WTC11 (cell line): ENCODE results near the gene MPPE1. TPM values are rescaled to one million over a fixed set of nuclear protein-coding genes. Genes with fewer than 3 reads are reported as not detected.
A peak's percentile ranks its signal among the peaks of the same experiment; 100 is the strongest.

Experiments
- ATAC-seq: fragments of 200-7000 bp; cut with Tn5 transposase; 2 replicates; pipeline ENCODE4 v1.10.0; 2021; ENCODE audit warnings: mild to moderate bottlenecking, moderate library complexity
- CTCF ChIA-PET: fragments of 300-600 bp; sonication (Branson Sonifier 250); formaldehyde crosslinking; loops from one replicate; lab custom pipeline; 2021; ENCODE audit warnings: antibody characterized with exemption; lab: Charles Lee
- POLR2A ChIA-PET: fragments of 350-600 bp; sonication (Branson Sonifier 250); formaldehyde crosslinking; loops from one replicate; lab custom pipeline; 2021; ENCODE audit warnings: antibody characterized with exemption; lab: Charles Lee
- DNase-seq: peaks from one replicate; pipeline ENCODE4 v3.0.0; 2021; ENCODE audit warnings: low spot score
- H3K27ac Mint-ChIP-seq: 2 replicates; pipeline ENCODE4 v1.8.0; 2021; ENCODE audit warnings: mixed read lengths
- H3K27me3 Mint-ChIP-seq: 2 replicates; pipeline ENCODE4 v1.8.0; 2021; ENCODE audit warnings: low read depth, mild to moderate bottlenecking, moderate library complexity, mixed read lengths
- H3K36me3 Mint-ChIP-seq: 2 replicates; pipeline ENCODE4 v1.8.0; 2021; ENCODE audit warnings: mixed read lengths
- H3K4me1 Mint-ChIP-seq: 2 replicates; pipeline ENCODE4 v1.8.0; 2022; ENCODE audit warnings: mixed read lengths
- H3K4me3 Mint-ChIP-seq: 2 replicates; pipeline ENCODE4 v1.8.0; 2021; ENCODE audit warnings: mild to moderate bottlenecking, moderate library complexity, mixed read lengths
- H3K9me3 Mint-ChIP-seq: 2 replicates; pipeline ENCODE4 v1.8.0; 2021; ENCODE audit warnings: mixed read lengths
- E2F4 ChIP-seq: sonication (generic); formaldehyde crosslinking; IDR thresholded peaks from 2 replicates; pipeline ENCODE4 v1.8.1; 2022; ENCODE audit warnings: low read depth, mild to moderate bottlenecking, moderate library complexity, missing genetic modification reagents, borderline replicate concordance
- ERG ChIP-seq: fragments of 250-450 bp; sonication (Bioruptor Pico); IDR thresholded peaks from 2 replicates; pipeline ENCODE4 v1.8.0; 2021; ENCODE audit warnings: mild to moderate bottlenecking
- FOXK1 ChIP-seq: sonication (generic); formaldehyde crosslinking; IDR thresholded peaks from 2 replicates; pipeline ENCODE4 v1.8.0; 2022; ENCODE audit warnings: mild to moderate bottlenecking, moderate library complexity, missing genetic modification reagents
- FOXP1 ChIP-seq: sonication (generic); formaldehyde crosslinking; IDR thresholded peaks from 2 replicates; pipeline ENCODE4 v1.8.0; 2022; ENCODE audit warnings: missing genetic modification reagents, mild to moderate bottlenecking, moderate library complexity, borderline replicate concordance
- FOXP4 ChIP-seq: sonication (generic); formaldehyde crosslinking; IDR thresholded peaks from 2 replicates; pipeline ENCODE4 v1.8.0; 2022; ENCODE audit warnings: mild to moderate bottlenecking, missing genetic modification reagents
- GABPB1 ChIP-seq: sonication (generic); formaldehyde crosslinking; IDR thresholded peaks from 2 replicates; pipeline ENCODE4 v1.8.1; 2023; ENCODE audit warnings: mild to moderate bottlenecking, missing genetic modification reagents
- GRHL2 ChIP-seq: fragments of 250-450 bp; sonication (Bioruptor Pico); IDR thresholded peaks from 2 replicates; pipeline ENCODE4 v1.8.0; 2022; ENCODE audit warnings: mild to moderate bottlenecking, moderate library complexity; ENCODE audit not compliant: insufficient replicate concordance, severe bottlenecking
- KAT7 ChIP-seq: sonication (generic); formaldehyde crosslinking; IDR thresholded peaks from 2 replicates; pipeline ENCODE4 v1.8.1; 2023; ENCODE audit warnings: missing genetic modification reagents, mild to moderate bottlenecking, borderline replicate concordance
- MXD4 ChIP-seq: fragments of 250-450 bp; sonication (Bioruptor Pico); IDR thresholded peaks from 2 replicates; pipeline ENCODE4 v1.8.0; 2021; ENCODE audit warnings: mild to moderate bottlenecking, moderate library complexity, borderline replicate concordance
- MYBL2 ChIP-seq: sonication (generic); formaldehyde crosslinking; IDR thresholded peaks from 2 replicates; pipeline ENCODE4 v1.8.1; 2023; ENCODE audit warnings: mild to moderate bottlenecking, moderate library complexity, missing genetic modification reagents
- NR3C1 ChIP-seq: sonication (generic); formaldehyde crosslinking; conservative IDR thresholded peaks from 2 replicates; pipeline ENCODE4 v1.8.1; 2023; ENCODE audit warnings: low read depth, mild to moderate bottlenecking, missing genetic modification reagents
- RORB ChIP-seq: fragments of 250-450 bp; sonication (Bioruptor Pico); IDR thresholded peaks from 2 replicates; pipeline ENCODE4 v1.9.0; 2021; ENCODE audit warnings: mild to moderate bottlenecking
- TEAD1 ChIP-seq: sonication (generic); formaldehyde crosslinking; IDR thresholded peaks from 2 replicates; pipeline ENCODE4 v1.8.0; 2022; ENCODE audit warnings: mild to moderate bottlenecking, missing genetic modification reagents
- USF2 ChIP-seq: sonication (generic); formaldehyde crosslinking; IDR thresholded peaks from 2 replicates; pipeline ENCODE4 v1.8.1; 2023; ENCODE audit warnings: mild to moderate bottlenecking, missing genetic modification reagents, moderate library complexity
- ZBTB21 ChIP-seq: sonication (generic); formaldehyde crosslinking; IDR thresholded peaks from 2 replicates; pipeline ENCODE4 v1.8.1; 2023; ENCODE audit warnings: mild to moderate bottlenecking, missing genetic modification reagents, borderline replicate concordance
- ZBTB43 ChIP-seq: sonication (generic); formaldehyde crosslinking; IDR thresholded peaks from 2 replicates; pipeline ENCODE4 v1.8.1; 2023; ENCODE audit warnings: mild to moderate bottlenecking, missing genetic modification reagents
- ZNF121 ChIP-seq: sonication (generic); formaldehyde crosslinking; IDR thresholded peaks from 2 replicates; pipeline ENCODE4 v1.8.0; 2023; ENCODE audit warnings: missing genetic modification reagents
- ZNF317 ChIP-seq: sonication (generic); formaldehyde crosslinking; IDR thresholded peaks from 2 replicates; pipeline ENCODE4 v1.8.1; 2023; ENCODE audit warnings: low read depth, mild to moderate bottlenecking, moderate library complexity, missing genetic modification reagents, borderline replicate concordance
- ZNF396 ChIP-seq: fragments of 250-450 bp; sonication (Bioruptor Pico); IDR thresholded peaks from 2 replicates; pipeline ENCODE4 v1.8.0; 2021; ENCODE audit warnings: mild to moderate bottlenecking, moderate library complexity, borderline replicate concordance
- ZNF423 ChIP-seq: fragments of 250-450 bp; sonication (Bioruptor Pico); IDR thresholded peaks from 2 replicates; pipeline ENCODE4 v2.1.2; 2022; ENCODE audit warnings: mild to moderate bottlenecking, moderate library complexity
- ZNF532 ChIP-seq: fragments of 250-450 bp; sonication (Bioruptor Pico); IDR thresholded peaks from 2 replicates; pipeline ENCODE4 v1.9.0; 2021; ENCODE audit warnings: mild to moderate bottlenecking, borderline replicate concordance
- ZSCAN18 ChIP-seq: fragments of 250-450 bp; sonication (Bioruptor Pico); IDR thresholded peaks from 2 replicates; pipeline ENCODE4 v2.1.2; 2022; ENCODE audit warnings: mild to moderate bottlenecking, moderate library complexity
- total RNA-seq: library from RNA; stranded (reverse); gene quantifications from 3 replicates; pipeline ENCODE4 v1.2.3, GENCODE V29; 2021

The MPPE1 gene
- total RNA-seq, 1 experiment from 2014 or later: 29.1 TPM

- TF ChIP-seq USF2 (CRISPR knock-in tag): peak; percentile 54
- TF ChIP-seq ZNF423 (CRISPR knock-in tag): peak; percentile 3; the same call in 1 of the 2 replicates
- TF ChIP-seq ERG (CRISPR knock-in tag): no peak
- TF ChIP-seq NR3C1 (CRISPR knock-in tag): no peak
- TF ChIP-seq, all 79 proteins: peak for 3
These were observed 5.4 kb downstream of the MPPE1 start (continued) for GRCh38 chr18:11902522-11903292.

- no peak overlapping the region; the same call in 1 of the 2 replicates for H3K27ac Mint-ChIP-seq
- CTCF ChIA-PET: no interaction called here
- no peak for TF ChIP-seq FOXP4 (CRISPR knock-in tag)
- TF ChIP-seq MYBL2 (CRISPR knock-in tag): no peak
- no peak for TF ChIP-seq KAT7 (CRISPR knock-in tag)
- TF ChIP-seq ZNF121 (CRISPR knock-in tag): no peak
- no peak for TF ChIP-seq ZNF317 (CRISPR knock-in tag)
- TF ChIP-seq E2F4 (CRISPR knock-in tag): no peak
- no peak for TF ChIP-seq ZNF396 (CRISPR knock-in tag)
- no peak for TF ChIP-seq ZBTB21 (CRISPR knock-in tag)
- TF ChIP-seq RORB (CRISPR knock-in tag): no peak
- TF ChIP-seq FOXK1: no peak
- TF ChIP-seq FOXP1 (CRISPR knock-in tag): no peak
- no peak for TF ChIP-seq ZBTB43 (CRISPR knock-in tag)
- no peak for TF ChIP-seq GRHL2 (CRISPR knock-in tag)
- TF ChIP-seq TEAD1 (CRISPR knock-in tag): no peak
- no peak for TF ChIP-seq ZNF532 (CRISPR knock-in tag)
- no peak for TF ChIP-seq ZSCAN18 (CRISPR knock-in tag)
- TF ChIP-seq GABPB1 (CRISPR knock-in tag): no peak
- TF ChIP-seq MXD4 (CRISPR knock-in tag): no peak
These were observed 6.2 kb downstream of the MPPE1 start for GRCh38 chr18:11901826-11902438.

More at GRCh38 chr18:11901826-11902438, 6.2 kb downstream of the MPPE1 start:
- peaks cover 15% of the 10 kb centered on the region for H3K36me3 Mint-ChIP-seq
- H3K4me3 Mint-ChIP-seq: no peak overlapping the region
- no peaks in the 10 kb centered on the region for H3K27me3 Mint-ChIP-seq
- no peaks in the 10 kb centered on the region for H3K9me3 Mint-ChIP-seq
- DNase-seq (no peak), ATAC-seq (no peak)
- peaks cover 39% of the 10 kb centered on the region for H3K4me1 Mint-ChIP-seq
- POLR2A ChIA-PET: no interaction called here
